AG04450 (cell line): ENCODE measurements around the gene TJP2. TPM values are rescaled to one million over a fixed set of nuclear protein-coding genes. Genes with fewer than 3 reads are reported as not detected.

Source experiments
- CTCF ChIA-PET: fragments of 300-600, 350-600 bp; formaldehyde crosslinking; extraction: SDS; loops from one replicate; lab custom pipeline; 2022; ENCODE audit warnings: antibody characterized with exemption, inconsistent platforms; lab: Charles Lee
- POLR2A ChIA-PET: fragments of 350-600 bp; formaldehyde crosslinking; extraction: SDS; loops from one replicate; lab custom pipeline; 2021; ENCODE audit warnings: antibody characterized with exemption, inconsistent platforms; lab: Yijun Ruan, JAX
- DNase-seq: peaks from one replicate; pipeline ENCODE4 v3.0.0-alpha.2; 2011; ENCODE audit warnings: low read depth, low spot score
- H3K27ac ChIP-seq: one replicate; pipeline ENCODE4 v1.5.1; 2012; ENCODE audit warnings: low read depth, low read length, control low read depth
- H3K27me3 ChIP-seq: one replicate; pipeline ENCODE4 v1.6.0; 2012; ENCODE audit warnings: low read length; ENCODE audit not compliant: control insufficient read depth, insufficient read depth
- H3K4me3 ChIP-seq: 2 replicates; pipeline ENCODE4 v1.5.1; 2011; ENCODE audit warnings: mild to moderate bottlenecking, low read depth, low read length, control low read depth
- H3K9me3 ChIP-seq: 2 replicates; pipeline ENCODE4 v1.5.1; 2012; ENCODE audit warnings: low read length; ENCODE audit not compliant: control insufficient read depth, insufficient read depth
- polyA plus RNA-seq: library from polyadenylated mRNA; depleted of rRNA; stranded (reverse); fragments of >200 nt; gene quantifications from 2 replicates; pipeline ENCODE4 v1.2.3, GENCODE V29; 2011
- TF ChIP-seq, protein P1 (sequence below): IDR thresholded peaks from 2 replicates; pipeline ENCODE4 v1.5.1; 2011; ENCODE audit warnings: low read depth, low read length, control low read depth, inconsistent platforms

Gene TJP2
- polyA plus RNA-seq, 1 experiment: 50.0 TPM

DNA sequence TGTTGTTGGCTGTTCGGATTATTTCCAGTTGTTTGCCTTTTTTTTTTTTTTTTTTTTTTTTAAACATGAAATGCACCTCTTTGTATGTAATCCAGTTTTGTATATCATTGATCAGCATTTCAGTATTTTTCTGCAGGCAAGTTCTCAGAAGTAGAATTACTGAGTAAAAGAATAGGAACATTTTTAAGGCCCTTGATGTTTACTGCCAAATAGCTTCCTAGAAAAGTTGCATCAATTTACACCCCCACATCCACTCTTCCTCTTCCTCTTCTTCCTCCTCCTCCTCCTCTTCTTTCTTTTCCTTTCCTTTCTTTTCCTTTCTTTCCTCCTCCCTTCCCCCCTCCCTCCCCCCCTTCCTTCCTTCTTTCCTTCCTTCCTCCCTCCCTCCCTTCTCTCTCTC, 81.5 kb downstream of the TJP2 start:
- H3K4me3 ChIP-seq: no peak overlapping the region
- H3K27ac ChIP-seq: no peak overlapping the region
- TF ChIP-seq, protein P1, sequence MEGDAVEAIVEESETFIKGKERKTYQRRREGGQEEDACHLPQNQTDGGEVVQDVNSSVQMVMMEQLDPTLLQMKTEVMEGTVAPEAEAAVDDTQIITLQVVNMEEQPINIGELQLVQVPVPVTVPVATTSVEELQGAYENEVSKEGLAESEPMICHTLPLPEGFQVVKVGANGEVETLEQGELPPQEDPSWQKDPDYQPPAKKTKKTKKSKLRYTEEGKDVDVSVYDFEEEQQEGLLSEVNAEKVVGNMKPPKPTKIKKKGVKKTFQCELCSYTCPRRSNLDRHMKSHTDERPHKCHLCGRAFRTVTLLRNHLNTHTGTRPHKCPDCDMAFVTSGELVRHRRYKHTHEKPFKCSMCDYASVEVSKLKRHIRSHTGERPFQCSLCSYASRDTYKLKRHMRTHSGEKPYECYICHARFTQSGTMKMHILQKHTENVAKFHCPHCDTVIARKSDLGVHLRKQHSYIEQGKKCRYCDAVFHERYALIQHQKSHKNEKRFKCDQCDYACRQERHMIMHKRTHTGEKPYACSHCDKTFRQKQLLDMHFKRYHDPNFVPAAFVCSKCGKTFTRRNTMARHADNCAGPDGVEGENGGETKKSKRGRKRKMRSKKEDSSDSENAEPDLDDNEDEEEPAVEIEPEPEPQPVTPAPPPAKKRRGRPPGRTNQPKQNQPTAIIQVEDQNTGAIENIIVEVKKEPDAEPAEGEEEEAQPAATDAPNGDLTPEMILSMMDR: no peak
- DNase-seq: no peak
- ChIA-PET POLR2A (no interaction called here), CTCF (no interaction called here)
- no peaks in the 10 kb centered on the region for H3K27me3 ChIP-seq
- no peaks in the 10 kb centered on the region for H3K9me3 ChIP-seq

DNA sequence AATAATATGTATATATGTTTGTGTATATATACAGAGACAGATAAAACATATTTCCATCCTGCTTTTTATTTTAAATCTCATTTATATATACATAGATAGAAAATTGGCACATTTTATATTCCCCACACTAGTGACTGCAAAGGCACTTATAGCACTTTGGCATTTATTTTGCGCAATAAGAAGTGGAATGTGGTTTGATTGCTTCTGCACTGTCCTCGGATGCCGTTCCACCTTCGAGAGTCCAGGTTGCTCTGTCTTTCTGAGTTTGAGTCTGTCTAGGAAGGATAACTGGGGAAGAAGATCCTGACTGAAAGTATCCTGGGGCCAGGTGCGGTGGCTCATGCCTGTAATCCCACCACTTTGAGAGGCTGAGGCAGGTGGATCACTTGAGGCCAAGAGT, 84.5 kb downstream of the TJP2 start:
- Histone ChIP-seq H3K27ac (no peak overlapping the region), H3K4me3 (no peak overlapping the region), H3K9me3 (no peaks in the 10 kb centered on the region), H3K27me3 (no peaks in the 10 kb centered on the region)
- TF ChIP-seq, protein P1: no peak
- CTCF ChIA-PET: no interaction called here
- POLR2A ChIA-PET: no interaction called here
- no peak for DNase-seq

DNA sequence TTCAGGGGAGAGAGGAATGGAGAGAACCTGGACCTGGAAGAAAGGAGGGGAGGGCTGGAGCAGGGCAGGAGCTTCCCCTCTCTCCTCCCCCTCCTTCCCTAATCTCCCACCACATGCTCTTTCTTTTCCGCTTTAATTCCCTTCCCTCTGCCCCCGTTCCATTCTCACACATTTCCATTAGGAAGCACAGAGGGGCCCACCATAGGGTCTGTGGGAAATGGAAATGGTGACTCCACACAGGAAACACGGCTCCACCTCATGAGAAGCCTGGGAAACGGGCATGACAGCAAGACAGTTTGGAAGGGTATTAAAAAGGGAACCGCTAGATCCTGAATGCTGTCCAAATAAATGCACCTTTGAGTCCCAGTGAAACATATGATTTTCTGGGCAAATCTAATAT, 86.1 kb downstream of the TJP2 start:
- TF ChIP-seq, protein P1: no peak
- Histone ChIP-seq H3K4me3 (no peak overlapping the region), H3K27me3 (no peaks in the 10 kb centered on the region), H3K9me3 (no peaks in the 10 kb centered on the region), H3K27ac (no peak overlapping the region)
- ChIA-PET POLR2A (no interaction called here), CTCF (no interaction called here)
- DNase-seq: no peak

DNA sequence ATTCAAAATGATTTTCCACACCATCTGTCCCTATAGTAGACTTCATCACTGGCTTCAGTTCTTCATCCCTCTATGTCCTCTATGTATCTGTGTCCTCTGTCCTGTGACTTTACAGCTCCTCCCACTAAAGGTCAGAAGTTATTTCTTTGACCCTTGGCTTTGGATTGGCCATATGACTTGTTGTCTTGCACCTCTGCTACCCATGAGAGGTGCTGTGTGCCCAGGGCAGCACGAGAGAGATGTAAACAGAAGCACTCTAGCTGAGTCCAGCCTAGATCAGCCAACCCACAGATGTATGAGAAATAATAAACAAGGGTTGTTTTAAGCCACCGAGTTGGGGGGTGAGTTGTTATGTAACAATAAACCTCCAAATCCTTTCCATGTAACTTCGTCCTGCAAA, 87.6 kb downstream of the TJP2 start:
- Histone ChIP-seq H3K9me3 (no peaks in the 10 kb centered on the region), H3K4me3 (no peak overlapping the region), H3K27me3 (no peaks in the 10 kb centered on the region), H3K27ac (no peak overlapping the region)
- POLR2A ChIA-PET: no interaction called here
- CTCF ChIA-PET: no interaction called here
- no peak for DNase-seq
- TF ChIP-seq, protein P1: no peak

DNA sequence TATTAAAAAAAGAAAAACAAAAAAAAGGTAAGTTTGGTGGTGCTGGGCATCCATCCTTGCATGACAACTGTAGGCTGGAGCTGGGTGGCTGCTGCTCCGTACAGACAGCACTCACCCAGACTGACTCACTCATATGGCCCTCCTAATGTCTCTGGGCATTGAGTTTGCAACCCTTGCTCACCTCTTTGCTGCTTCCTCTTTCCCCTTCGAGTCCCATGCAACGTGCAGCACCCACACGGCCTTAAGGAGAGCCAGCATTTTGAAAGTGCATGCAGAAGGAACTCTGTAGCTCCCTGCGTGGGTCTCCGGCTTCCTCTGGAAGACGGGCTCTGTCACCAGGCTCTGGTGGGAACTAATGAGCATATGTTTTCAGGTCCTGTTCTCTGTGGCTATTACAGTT, 90.4 kb downstream of the TJP2 start:
- no peaks in the 10 kb centered on the region for H3K27me3 ChIP-seq
- H3K9me3 ChIP-seq: no peaks in the 10 kb centered on the region
- ChIA-PET POLR2A (no interaction called here), CTCF (no interaction called here)
- TF ChIP-seq, protein P1: no peak
- H3K27ac ChIP-seq: no peak overlapping the region
- no peak for DNase-seq
- H3K4me3 ChIP-seq: no peak overlapping the region
